K562 (cell line): ENCODE measurements around the gene SLC2A4RG. TPM values are rescaled to one million over a fixed set of nuclear protein-coding genes. Genes with fewer than 3 reads are reported as not detected.

Experiments used
- ATAC-seq: fragments of 200-7000 bp; cut with Tn5 transposase; 3 replicates; pipeline ENCODE4 v1.9.1; 2020; ENCODE audit warnings: moderate library complexity
- BruUV-seq: library from RNA; stranded (reverse); fragments of 400-500 nt; replicated peaks from 2 replicates; lab custom pipeline; 2021; lab: Mats Ljungman, UMichigan
- CTCF ChIA-PET: fragments of 300-600 bp; formaldehyde crosslinking; extraction: SDS; loops from one replicate; lab custom pipeline; 2021; ENCODE audit warnings: low intra/inter-chr PET ratio; lab: Yijun Ruan, JAX
- POLR2A ChIA-PET: fragments of 300-600, 350-650 bp; sonication (Branson Sonifier 250); formaldehyde crosslinking; extraction: SDS; loops from one replicate; lab custom pipeline; 2021; ENCODE audit warnings: antibody characterized with exemption, inconsistent platforms; lab: Yijun Ruan, JAX
- DNase-seq, 4 experiments: peaks; one replicate each; pipeline versions ENCODE4 v3.0.0 to v3.0.0-alpha.2; 2011 to 2018; ENCODE audit warnings: low spot score in 3 of 4, mixed read lengths in 3 of 4; ENCODE audit errors: extremely low read depth in 1 of 4
- FAIRE-seq: peaks from 2 replicates; lab custom pipeline; 2011; peaks lifted over from hg19 to GRCh38; lab: Jason Lieb, UNC
- H2AFZ ChIP-seq: 2 replicates; pipeline ENCODE4 v1.6.0; 2011; ENCODE audit warnings: low read depth, low read length, control low read depth, inconsistent platforms
- H3K27ac ChIP-seq: fragments of 200-600 bp; 3 replicates; pipeline ENCODE4 v1.8.0; 2011; ENCODE audit warnings: low read depth, mild to moderate bottlenecking, control low read depth, inconsistent platforms, low read length, moderate library complexity, mixed read lengths; ENCODE audit errors: extremely low read depth
- H3K27me3 ChIP-seq, 2 experiments: fragments of 300-600 bp in 1 of 2; 2 replicates in 1 of 2; 3 replicates in 1 of 2; pipeline versions ENCODE4 v1.6.0 to v1.8.0; 2011; ENCODE audit warnings: inconsistent platforms in 2 of 2, low read length in 2 of 2, mild to moderate bottlenecking in 1 of 2, mixed read lengths in 1 of 2, moderate library complexity in 1 of 2; ENCODE audit not compliant: control insufficient read depth in 2 of 2, insufficient read depth in 2 of 2
- H3K36me3 ChIP-seq: fragments of 300-600 bp; 3 replicates; pipeline ENCODE4 v1.8.0; 2011; ENCODE audit warnings: mild to moderate bottlenecking, low read length, inconsistent platforms; ENCODE audit not compliant: control insufficient read depth, insufficient read depth
- H3K4me1 ChIP-seq, 2 experiments: fragments of 200-600 bp in 1 of 2; replicated peaks in 1 of 2; 2 replicates in 1 of 2; 3 replicates in 1 of 2; pipeline versions ENCODE4 v1.5.1 to v1.8.0; 2011; ENCODE audit warnings: inconsistent platforms in 2 of 2, low read length in 2 of 2, mild to moderate bottlenecking in 1 of 2, mixed read lengths in 1 of 2, moderate library complexity in 1 of 2; ENCODE audit not compliant: control insufficient read depth in 2 of 2, insufficient read depth in 2 of 2
- H3K4me2 ChIP-seq: 2 replicates; pipeline ENCODE4 v1.6.1; 2011; ENCODE audit warnings: low read length, control low read depth, inconsistent platforms, mixed read lengths; ENCODE audit not compliant: insufficient read depth
- H3K4me3 ChIP-seq: fragments of 200-600 bp; sonication (generic), shearing (Covaris generic); 2 replicates; pipeline ENCODE4 v1.5.1; 2016; ENCODE audit warnings: control low read depth, inconsistent platforms
- H3K79me2 ChIP-seq: fragments of 200-600 bp; 3 replicates; pipeline ENCODE4 v1.8.0; 2011; ENCODE audit warnings: low read length, inconsistent platforms; ENCODE audit not compliant: control insufficient read depth, insufficient read depth
- H3K9ac ChIP-seq, 2 experiments: 2 replicates each; pipeline versions ENCODE4 v1.6.0 to v1.6.1; 2011; ENCODE audit warnings: low read depth in 2 of 2, low read length in 2 of 2, control low read depth in 1 of 2, inconsistent platforms in 1 of 2, mild to moderate bottlenecking in 1 of 2, mixed read lengths in 1 of 2; ENCODE audit not compliant: insufficient read depth in 1 of 2
- H3K9me1 ChIP-seq: one replicate; pipeline ENCODE4 v1.6.0; 2011; ENCODE audit warnings: inconsistent platforms, mild to moderate bottlenecking, low read length, moderate library complexity; ENCODE audit not compliant: control insufficient read depth, insufficient read depth
- H3K9me3 ChIP-seq: replicated peaks from 2 replicates; pipeline ENCODE4 v1.5.1; 2011; ENCODE audit warnings: low read depth, low read length, inconsistent platforms; ENCODE audit not compliant: control insufficient read depth, insufficient read depth
- H4K20me1 ChIP-seq: replicated peaks from 2 replicates; pipeline ENCODE4 v1.6.1; 2011; ENCODE audit warnings: low read length, inconsistent platforms, mixed read lengths; ENCODE audit not compliant: control insufficient read depth, insufficient read depth
- SAFB2 ChIP-seq: fragments of 200-400 bp; formaldehyde crosslinking; IDR thresholded peaks from 2 replicates; pipeline ENCODE4 v1.6.1; 2018; ENCODE audit warnings: borderline replicate concordance, low read length, low read depth, moderate library complexity; ENCODE audit not compliant: severe bottlenecking
- WGBS: fragments of 100-300 bp; shearing (Covaris generic); methylation state at CpG from one replicate; pipeline ENCODE4 v1.1.6; 2016; ENCODE audit warnings: low coverage, mixed read lengths; ENCODE audit not compliant: insufficient coverage; ENCODE audit errors: missing lambda C conversion rate; 5-methylcytosine and 5-hydroxymethylcytosine counted together
- in situ Hi-C: fragments of 300-500 bp; cut with MboI; formaldehyde crosslinking; loops from 4 replicates; pipeline ENCODE4 v1.15.0; 2018; ENCODE audit warnings: inconsistent platforms, mixed read lengths
- intact Hi-C: fragments of 100-400 bp; cut with micrococcal nuclease; formaldehyde crosslinking; loops from 2 replicates; pipeline ENCODE4 v1.14.2; 2022
- polyA plus RNA-seq, 8 experiments: library from polyadenylated mRNA; depleted of rRNA in 4 of 8; stranded (reverse) in 5 of 8; unstranded in 3 of 8; fragments of >200 nt; fragmentation: Nextera tagmentation in 2 of 8; fragmentation: Illumina TruSeq in 1 of 8; extraction: Ambion mirVana in 2 of 8; extraction: Trizol in 1 of 8; gene quantifications; 2 replicates each; pipeline versions ENCODE4 v1.2.1 to v1.2.3, GENCODE V29; 2011 to 2014; ENCODE audit warnings: inconsistent platforms in 1 of 8, missing spikeins in 1 of 8
- total RNA-seq, 7 experiments: library from RNA; depleted of rRNA in 6 of 7; stranded (reverse); fragments of >200 nt in 6 of 7; fragmentation: Illumina TruSeq in 2 of 7; extraction: Trizol in 2 of 7; gene quantifications; 2 replicates each; pipeline versions ENCODE4 v1.2.1 to v1.2.3, GENCODE V29; 2011 to 2021; ENCODE audit warnings: low replicate concordance in 1 of 7
- TF ChIP-seq, protein P1 (sequence below): sonication (generic); formaldehyde crosslinking; IDR thresholded peaks from 2 replicates; pipeline ENCODE4 v1.8.1; 2023; ENCODE audit warnings: mild to moderate bottlenecking, missing genetic modification reagents
- TF ChIP-seq, protein P2 (sequence below), 3 experiments: IDR thresholded peaks in 2 of 3; conservative IDR thresholded peaks in 1 of 3; 2 replicates each; pipeline ENCODE4 v1.5.1; 2011 to 2012; ENCODE audit warnings: low read length in 3 of 3, mild to moderate bottlenecking in 3 of 3, control low read depth in 2 of 3, improper control_type of control experiment in 1 of 3, inconsistent platforms in 1 of 3, low read depth in 1 of 3, mixed read lengths in 1 of 3, moderate library complexity in 1 of 3; ENCODE audit not compliant: insufficient read depth in 2 of 3
- TF ChIP-seq, protein P3 (sequence below), 3 experiments: fragments of 200-800 bp in 1 of 3; sonication (Bioruptor generic) in 1 of 3; sonication (generic) in 1 of 3; formaldehyde crosslinking in 1 of 3; IDR thresholded peaks; 2 replicates each; pipeline versions ENCODE4 v1.6.1 to v1.8.0; 2016 to 2022; ENCODE audit warnings: mild to moderate bottlenecking in 2 of 3, missing compliant biosample characterization in 2 of 3, missing genetic modification characterization in 2 of 3, missing genetic modification reagents in 1 of 3

Gene SLC2A4RG
- total and polyA plus RNA-seq, 9 of the 15 experiments (the other 6 are each of a cell fraction or from before 2014, with no cell fraction given) = 0.34 to 97.3 (median 26.5) TPM

DNA sequence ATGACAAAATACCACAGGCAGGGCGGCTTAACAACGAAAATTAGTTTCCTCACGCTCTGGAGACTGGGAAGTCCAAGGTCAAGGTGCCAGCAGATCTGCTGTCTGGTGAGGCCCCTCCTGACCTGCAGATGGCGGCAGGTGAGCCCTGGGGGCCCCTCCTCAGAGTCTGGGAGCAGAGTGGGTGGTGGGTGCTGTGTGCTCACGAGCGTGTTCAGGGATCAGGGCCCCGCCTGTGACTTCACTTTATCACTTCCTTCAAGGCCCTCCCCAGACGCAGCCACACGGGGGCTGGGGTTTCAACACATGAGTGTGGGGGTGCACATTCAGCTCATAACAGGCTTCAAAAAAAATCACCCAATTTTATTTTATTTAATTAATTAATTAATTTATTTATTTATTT, 39.3 kb downstream of the SLC2A4RG start:
- TF ChIP-seq, protein P1, sequence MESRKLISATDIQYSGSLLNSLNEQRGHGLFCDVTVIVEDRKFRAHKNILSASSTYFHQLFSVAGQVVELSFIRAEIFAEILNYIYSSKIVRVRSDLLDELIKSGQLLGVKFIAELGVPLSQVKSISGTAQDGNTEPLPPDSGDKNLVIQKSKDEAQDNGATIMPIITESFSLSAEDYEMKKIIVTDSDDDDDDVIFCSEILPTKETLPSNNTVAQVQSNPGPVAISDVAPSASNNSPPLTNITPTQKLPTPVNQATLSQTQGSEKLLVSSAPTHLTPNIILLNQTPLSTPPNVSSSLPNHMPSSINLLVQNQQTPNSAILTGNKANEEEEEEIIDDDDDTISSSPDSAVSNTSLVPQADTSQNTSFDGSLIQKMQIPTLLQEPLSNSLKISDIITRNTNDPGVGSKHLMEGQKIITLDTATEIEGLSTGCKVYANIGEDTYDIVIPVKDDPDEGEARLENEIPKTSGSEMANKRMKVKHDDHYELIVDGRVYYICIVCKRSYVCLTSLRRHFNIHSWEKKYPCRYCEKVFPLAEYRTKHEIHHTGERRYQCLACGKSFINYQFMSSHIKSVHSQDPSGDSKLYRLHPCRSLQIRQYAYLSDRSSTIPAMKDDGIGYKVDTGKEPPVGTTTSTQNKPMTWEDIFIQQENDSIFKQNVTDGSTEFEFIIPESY (CRISPR knock-in tag) = peak; percentile 34; the same call in 1 of the 2 replicates
- TF ChIP-seq SAFB2 = no peak
- TF ChIP-seq, protein P2, sequence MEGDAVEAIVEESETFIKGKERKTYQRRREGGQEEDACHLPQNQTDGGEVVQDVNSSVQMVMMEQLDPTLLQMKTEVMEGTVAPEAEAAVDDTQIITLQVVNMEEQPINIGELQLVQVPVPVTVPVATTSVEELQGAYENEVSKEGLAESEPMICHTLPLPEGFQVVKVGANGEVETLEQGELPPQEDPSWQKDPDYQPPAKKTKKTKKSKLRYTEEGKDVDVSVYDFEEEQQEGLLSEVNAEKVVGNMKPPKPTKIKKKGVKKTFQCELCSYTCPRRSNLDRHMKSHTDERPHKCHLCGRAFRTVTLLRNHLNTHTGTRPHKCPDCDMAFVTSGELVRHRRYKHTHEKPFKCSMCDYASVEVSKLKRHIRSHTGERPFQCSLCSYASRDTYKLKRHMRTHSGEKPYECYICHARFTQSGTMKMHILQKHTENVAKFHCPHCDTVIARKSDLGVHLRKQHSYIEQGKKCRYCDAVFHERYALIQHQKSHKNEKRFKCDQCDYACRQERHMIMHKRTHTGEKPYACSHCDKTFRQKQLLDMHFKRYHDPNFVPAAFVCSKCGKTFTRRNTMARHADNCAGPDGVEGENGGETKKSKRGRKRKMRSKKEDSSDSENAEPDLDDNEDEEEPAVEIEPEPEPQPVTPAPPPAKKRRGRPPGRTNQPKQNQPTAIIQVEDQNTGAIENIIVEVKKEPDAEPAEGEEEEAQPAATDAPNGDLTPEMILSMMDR (IDR thresholded peaks at IDR 0.05 in 2 of 3, conservative IDR thresholded peaks at IDR 0.05 in 1 of 3; ENCODE audit: insufficient read depth in 2 of 3, low read depth in 1 of 3, low read length in 3 of 3) = peak in 1 of 3 experiments; percentile 20; a peak in 1 of 6 replicates
- TF ChIP-seq, protein P3, sequence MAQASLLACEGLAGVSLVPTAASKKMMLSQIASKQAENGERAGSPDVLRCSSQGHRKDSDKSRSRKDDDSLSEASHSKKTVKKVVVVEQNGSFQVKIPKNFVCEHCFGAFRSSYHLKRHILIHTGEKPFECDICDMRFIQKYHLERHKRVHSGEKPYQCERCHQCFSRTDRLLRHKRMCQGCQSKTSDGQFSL (CRISPR knock-in tag; IDR thresholded peaks at IDR 0.05) = peak; percentile 46; the same call in 1 of the 2 replicates
- TF ChIP-seq, protein P3 (tag; IDR thresholded peaks at IDR 0.05) = no peak
- TF ChIP-seq, all 486 proteins: peak for 3
- Histone ChIP-seq H3K9me1 (no peaks in the 10 kb centered on the region), H3K4me3 (no peak overlapping the region), H3K36me3 (no peaks in the 10 kb centered on the region), H3K4me1 (peaks cover 5 to 36% of the 10 kb centered on the region in 2 experiments; a peak in 4 of 5 replicates), H3K9ac (no peak overlapping the region), H4K20me1 (no peaks in the 10 kb centered on the region; the same call in 1 of the 2 replicates), H3K27me3 (no peaks in the 10 kb centered on the region), H3K4me2 (no peak overlapping the region), H3K79me2 (no peaks in the 10 kb centered on the region), H3K27ac (no peak overlapping the region), H2AFZ (0 out of 2 replicates have a peak overlapping the region, but pooled peaks have one; percentile 32), H3K9me3 (no peaks in the 10 kb centered on the region)
- in situ Hi-C loops (no loop called here), intact Hi-C loops (no loop called here)
- BruUV-seq = no TSS peak
- ChIA-PET CTCF (no interaction called here), POLR2A (interaction anchor here (0.6 to 0.9 kb wide), 2 partner anchors 17 to 38 kb away, joined by 3 to 4 read pairs; no protein-coding TSS in a partner anchor)
- DNase-seq (peak in 1 of 4 experiments; percentile 17), FAIRE-seq (no peak), ATAC-seq (peak; percentile 29; the same call in 2 of the 3 replicates)
- WGBS = 34% methylated on average over 8 of the region's 9 CpGs
